Left forelimb (tissue), 1 donor: Measurements from ENCODE around the gene TBC1D25.
A peak's percentile ranks its signal among the peaks of the same experiment; 100 is the strongest.

ENCODE experiments used
- DNase-seq: peaks from one replicate; pipeline ENCODE4 v3.0.0-alpha.2; 2018; ENCODE audit warnings: low spot score

The TBC1D25 gene

DNA sequence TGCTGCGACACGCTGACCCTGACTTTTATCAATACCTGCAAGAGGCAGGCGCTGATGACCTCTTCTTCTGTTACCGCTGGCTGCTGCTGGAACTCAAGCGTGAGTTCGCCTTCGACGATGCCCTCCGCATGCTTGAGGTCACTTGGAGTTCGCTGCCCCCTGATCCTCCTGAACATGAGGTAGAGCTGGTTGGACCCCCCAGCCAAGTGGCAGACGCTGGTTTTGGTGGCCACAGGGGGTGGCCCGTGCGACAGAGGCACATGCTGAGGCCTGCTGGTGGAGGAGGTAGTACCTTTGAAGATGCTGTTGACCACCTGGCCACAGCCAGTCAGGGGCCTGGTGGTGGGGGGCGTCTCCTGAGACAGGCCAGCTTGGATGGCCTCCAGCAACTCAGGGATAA, 20.5 kb downstream of the TBC1D25 start:
- DNase-seq, result no peak

DNA sequence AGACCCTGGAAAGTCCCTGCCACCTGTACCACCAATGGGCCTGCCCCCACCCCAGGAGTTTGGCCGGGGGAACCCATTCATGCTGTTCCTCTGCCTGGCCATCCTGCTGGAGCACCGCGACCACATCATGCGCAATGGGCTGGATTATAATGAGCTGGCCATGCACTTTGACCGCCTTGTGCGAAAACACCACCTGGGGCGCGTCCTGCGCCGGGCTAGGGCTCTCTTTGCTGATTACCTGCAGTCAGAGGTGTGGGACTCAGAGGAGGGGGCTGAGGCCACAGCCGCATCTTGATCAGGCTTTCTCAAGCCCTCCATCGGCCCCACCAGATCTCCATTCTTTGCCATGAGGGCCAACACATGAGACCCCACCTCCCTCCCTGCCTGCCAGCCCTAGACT, 21.2 kb downstream of the TBC1D25 start:
- DNase-seq, result no peak

DNA sequence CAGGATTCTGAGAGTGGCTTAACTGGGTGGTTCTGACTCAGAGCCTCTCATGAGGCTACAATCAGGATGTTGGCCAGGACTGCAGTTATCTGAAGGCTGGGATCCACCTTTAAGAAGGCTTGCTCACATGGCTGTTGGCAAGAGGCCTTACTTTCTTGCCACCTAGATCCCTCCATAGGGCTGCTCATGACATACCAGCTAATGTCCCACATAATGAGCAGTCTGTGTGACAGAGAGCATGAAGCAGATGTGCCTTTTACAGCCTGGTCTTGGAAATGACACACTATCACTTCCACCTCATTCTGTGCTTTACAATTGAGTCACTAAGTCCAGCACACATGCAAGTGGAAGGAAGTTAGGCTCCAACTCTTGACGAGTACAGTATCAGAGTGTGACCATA, 30.4 kb downstream of the TBC1D25 start:
- no peak for DNase-seq

GRCh38 chrX:48573690-48574269, 34.3 kb downstream of the TBC1D25 start:
- DNase-seq, result no peak

GRCh38 chrX:48574270-48575266, 35.1 kb downstream of the TBC1D25 start, which contains the start of gene RBM3:
Gene RBM3 (plus strand): TSS chrX:48574484. CDS start chrX:48575181, 697 bp downstream.
- DNase-seq, result peak; percentile 92

GRCh38 chrX:48575642-48576041, 36.1 kb downstream of the TBC1D25 start:
- DNase-seq, result no peak

- no peak for DNase-seq
These were observed 36.6 kb downstream of the TBC1D25 start for GRCh38 chrX:48576108-48576507.

- no peak for DNase-seq
These were observed 39.2 kb downstream of the TBC1D25 start for GRCh38 chrX:48578661-48579128.

DNA sequence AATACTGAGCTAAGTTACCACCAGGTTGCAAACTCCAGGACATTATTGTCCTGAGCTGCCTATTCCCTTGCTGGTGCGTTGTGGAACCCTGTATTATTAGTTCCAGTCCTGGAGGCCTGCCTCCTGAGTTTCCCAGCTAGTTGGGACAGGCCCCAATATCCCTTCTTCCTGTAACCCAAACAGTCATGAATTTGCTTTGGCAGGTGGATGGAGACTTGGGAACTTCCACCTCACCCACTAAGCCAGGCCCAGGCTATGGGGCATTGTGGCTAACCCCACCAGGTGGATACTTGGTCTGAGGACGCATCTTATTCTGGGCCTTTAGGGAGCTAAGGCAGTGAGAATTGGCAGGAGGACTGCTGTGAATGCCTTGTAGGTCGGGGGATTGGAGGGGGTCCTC, 39.7 kb downstream of the TBC1D25 start:
- DNase-seq, result no peak

- DNase-seq, result no peak
These were observed 41.1 kb downstream of the TBC1D25 start for GRCh38 chrX:48580662-48581061.

DNA sequence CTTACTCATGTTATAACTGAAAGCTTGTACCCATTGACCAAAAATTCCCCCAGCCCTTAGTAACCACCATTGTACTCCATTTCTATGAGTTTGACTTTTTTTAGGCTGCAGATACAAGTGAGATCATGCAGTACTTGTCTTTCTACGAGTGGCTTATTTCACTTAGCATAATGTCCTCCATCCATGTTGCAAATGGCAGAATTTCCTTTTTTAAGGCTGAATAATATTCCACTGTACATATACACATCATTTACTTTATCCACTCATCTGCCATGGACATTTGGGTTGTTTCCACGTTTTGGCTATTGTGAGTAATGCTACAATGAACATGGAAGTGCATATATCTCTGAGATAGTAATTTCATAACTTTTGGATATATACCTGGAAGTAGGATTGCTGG, 45.2 kb downstream of the TBC1D25 start:
- no peak for DNase-seq

GRCh38 chrX:48589482-48590162, 50.1 kb downstream of the TBC1D25 start:
- DNase-seq, result no peak

DNA sequence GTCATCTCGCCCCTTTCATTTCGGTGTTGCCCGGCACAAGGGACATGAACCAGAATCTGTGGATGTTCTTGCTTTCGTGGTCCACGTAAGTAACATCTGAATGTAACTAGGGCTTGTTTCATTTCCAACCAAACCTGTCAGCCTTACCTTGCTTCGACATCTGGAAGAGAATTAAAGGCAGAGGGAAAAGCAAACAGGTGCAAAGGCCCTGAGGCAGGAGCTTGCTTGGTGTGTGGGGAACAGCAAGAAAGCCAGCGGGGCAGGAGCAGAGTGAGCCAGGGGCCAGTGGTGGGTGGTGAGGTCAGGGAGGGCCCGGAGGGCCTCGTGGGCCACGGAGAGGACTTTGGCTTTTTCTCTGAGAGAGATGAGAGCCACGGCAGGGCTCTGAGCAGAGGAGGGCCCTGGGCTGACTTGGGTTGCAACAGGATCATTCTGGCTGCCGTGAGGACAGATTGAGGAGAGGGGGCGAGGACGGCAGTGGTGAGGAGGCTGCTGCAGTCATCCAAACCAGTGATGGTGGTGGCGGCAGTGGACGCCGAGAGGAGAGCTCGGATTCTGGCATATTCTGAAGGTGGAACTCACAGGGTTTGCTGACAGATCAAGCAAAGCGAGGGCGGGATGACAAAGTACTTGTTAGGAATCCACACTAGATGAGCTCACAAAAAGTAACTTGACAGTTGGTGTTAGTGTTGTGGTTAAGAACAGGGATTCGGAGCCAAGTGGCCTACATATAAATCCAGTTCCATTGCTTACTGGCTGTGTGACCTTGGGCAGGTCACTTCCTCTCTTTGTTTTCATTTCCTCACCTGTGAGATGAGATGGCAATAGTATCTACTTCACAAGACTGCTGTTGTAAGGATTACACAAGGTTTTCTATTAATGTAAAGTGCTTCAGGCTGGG, 50.9 kb downstream of the TBC1D25 start:
- DNase-seq, result no peak

- no peak for DNase-seq
These were observed 51.8 kb downstream of the TBC1D25 start for GRCh38 chrX:48591255-48591791.

GRCh38 chrX:48592971-48593370, 53.5 kb downstream of the TBC1D25 start:
- DNase-seq, result no peak

DNA sequence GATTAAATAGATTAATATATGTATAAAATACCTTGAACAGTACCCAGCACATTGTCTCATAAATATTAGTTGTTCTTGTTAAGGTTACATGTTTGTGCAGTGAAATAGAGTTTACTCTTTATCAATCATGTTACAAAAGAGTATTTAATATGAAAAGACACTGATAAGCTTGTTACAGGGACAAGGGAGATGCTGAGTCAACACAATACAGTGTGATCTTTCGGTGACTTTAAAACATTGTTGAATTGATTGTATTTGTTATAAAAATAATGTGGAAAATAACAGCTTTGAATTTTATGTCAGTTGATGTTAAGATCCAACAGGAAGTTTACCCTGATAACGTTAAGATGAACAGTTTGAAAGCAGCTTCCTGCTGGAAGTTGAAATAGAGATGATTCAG, 56.4 kb downstream of the TBC1D25 start:
- DNase-seq, result no peak

GRCh38 chrX:48597353-48598264, 58.1 kb downstream of the TBC1D25 start, which contains the start of gene WDR13:
Gene WDR13 (plus strand): TSS chrX:48597492. CDS start chrX:48597997, 505 bp downstream.
- DNase-seq, result peak; percentile 93

DNA sequence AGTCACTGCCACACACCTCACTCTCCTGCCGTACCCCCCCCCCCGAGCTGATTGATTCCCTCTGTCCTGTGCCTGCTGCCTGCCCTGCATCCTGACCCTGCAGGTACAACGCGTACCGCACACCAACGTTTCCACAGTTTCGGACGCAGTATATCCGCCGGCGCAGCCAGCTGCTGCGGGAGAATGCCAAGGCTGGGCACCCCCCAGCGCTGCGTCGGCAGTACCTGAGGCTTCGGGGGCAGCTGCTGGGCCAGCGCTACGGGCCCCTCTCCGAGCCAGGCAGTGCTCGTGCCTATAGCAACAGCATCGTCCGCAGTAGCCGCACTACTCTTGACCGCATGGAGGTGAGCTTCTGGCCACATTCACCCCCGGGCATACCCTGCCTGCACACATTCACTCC, 59.1 kb downstream of the TBC1D25 start:
- no peak for DNase-seq

DNA sequence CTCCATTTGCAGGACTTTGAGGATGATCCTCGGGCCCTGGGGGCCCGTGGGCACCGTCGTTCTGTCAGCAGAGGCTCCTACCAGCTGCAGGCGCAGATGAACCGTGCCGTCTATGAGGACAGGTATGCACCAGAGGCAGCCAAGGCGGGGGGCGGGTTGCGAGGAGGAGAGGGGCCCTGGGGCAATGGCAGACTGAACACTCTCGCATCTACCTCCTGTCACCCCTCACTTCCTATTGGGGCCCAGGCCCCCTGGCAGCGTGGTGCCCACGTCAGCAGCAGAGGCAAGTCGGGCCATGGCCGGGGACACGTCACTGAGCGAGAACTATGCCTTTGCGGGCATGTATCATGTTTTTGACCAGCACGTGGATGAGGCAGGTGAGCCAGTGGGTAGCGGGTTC, 59.8 kb downstream of the TBC1D25 start:
- DNase-seq, result no peak

GRCh38 chrX:48600226-48600625, 60.7 kb downstream of the TBC1D25 start:
- DNase-seq, result no peak
